Testis (tissue), 5 donors: ENCODE results near the gene WNT9B. TPM values are rescaled to one million over a fixed set of nuclear protein-coding genes. Genes with fewer than 3 reads are reported as not detected.

ENCODE experiments used
- DNase-seq: peaks from one replicate; pipeline ENCODE4 v3.0.0-alpha.2; 2019
- H3K27ac ChIP-seq, 2 donors: fragments of 200-600 bp; sonication (generic); one replicate each; pipeline ENCODE4 v1.5.1; 2019
- H3K27me3 ChIP-seq: fragments of 200-600 bp; sonication (generic); one replicate; pipeline ENCODE4 v1.5.1; 2019
- H3K36me3 ChIP-seq: fragments of 200-600 bp; sonication (generic); one replicate; pipeline ENCODE4 v1.5.1; 2017; ENCODE audit warnings: low read depth; ENCODE audit errors: missing control alignments
- H3K4me1 ChIP-seq: fragments of 200-600 bp; sonication (generic); one replicate; pipeline ENCODE4 v1.5.1; 2019
- H3K4me3 ChIP-seq, 2 donors: fragments of 200-600 bp; sonication (generic); one replicate each; pipeline ENCODE4 v1.5.1; 2017 to 2019
- H3K9me3 ChIP-seq: fragments of 200-600 bp; sonication (generic); one replicate; pipeline ENCODE4 v1.5.1; 2017
- POLR2A ChIP-seq: fragments of 450-650 bp; IDR thresholded peaks from one replicate; pipeline ENCODE4 v1.6.1; 2017; ENCODE audit warnings: antibody characterized with exemption, mild to moderate bottlenecking, moderate library complexity
- WGBS, 2 donors: methylation state at CpG; one replicate each; pipeline ENCODE4 v1.1.5; 2018; 5-methylcytosine and 5-hydroxymethylcytosine counted together
- intact Hi-C: fragments of 100-400 bp; cut with DNase I; formaldehyde crosslinking; loops from one replicate; pipeline ENCODE4 v1.15.1; 2023; ENCODE audit warnings: low total_unique reads
- long read RNA-seq, 2 donors: transcript quantifications; one replicate each; lab custom pipeline, GENCODE V29; 2026
- polyA plus RNA-seq: library from polyadenylated mRNA; stranded (reverse); fragments of 350-450 nt; fragmentation: Illumina TruSeq; extraction: RNeasy Lipid Tissue Mini Kit (QIAGEN cat#74804); gene quantifications from one replicate; pipeline ENCODE4 v1.2.3, GENCODE V29; 2014; ENCODE audit warnings: low read depth, low replicate concordance; ENCODE audit not compliant: insufficient read depth
- total RNA-seq, 2 donors: library from RNA; depleted of rRNA; stranded (reverse); fragments of >200 nt; gene quantifications; one replicate each; pipeline ENCODE4 v1.2.3, GENCODE V29; 2016
- TF ChIP-seq, protein P1 (sequence below), 3 experiments: fragments of 450-650 bp in 2 of 3; fragments of 200-600 bp in 1 of 3; sonication (generic) in 1 of 3; IDR thresholded peaks; one replicate each; pipeline ENCODE4 v1.5.1; 2016 to 2019; ENCODE audit warnings: antibody characterized with exemption in 3 of 3, mild to moderate bottlenecking in 2 of 3, moderate library complexity in 1 of 3

Gene WNT9B, protein sequence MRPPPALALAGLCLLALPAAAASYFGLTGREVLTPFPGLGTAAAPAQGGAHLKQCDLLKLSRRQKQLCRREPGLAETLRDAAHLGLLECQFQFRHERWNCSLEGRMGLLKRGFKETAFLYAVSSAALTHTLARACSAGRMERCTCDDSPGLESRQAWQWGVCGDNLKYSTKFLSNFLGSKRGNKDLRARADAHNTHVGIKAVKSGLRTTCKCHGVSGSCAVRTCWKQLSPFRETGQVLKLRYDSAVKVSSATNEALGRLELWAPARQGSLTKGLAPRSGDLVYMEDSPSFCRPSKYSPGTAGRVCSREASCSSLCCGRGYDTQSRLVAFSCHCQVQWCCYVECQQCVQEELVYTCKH
- total RNA-seq (under 1 TPM in 1 of 2 donors, not detected in 1; 0.50 TPM), polyA plus RNA-seq (1.2 TPM)
- long read RNA-seq, donor 1, partial matches to known transcripts: 0 of 2 reads
- long read RNA-seq, donor 1, other reads (novel, unspliced or antisense): 0 of 2 reads
- long read RNA-seq, donor 2, partial matches to known transcripts: 0 of 1 reads
- long read RNA-seq, donor 2, other reads (novel, unspliced or antisense): 0 of 1 reads

DNA sequence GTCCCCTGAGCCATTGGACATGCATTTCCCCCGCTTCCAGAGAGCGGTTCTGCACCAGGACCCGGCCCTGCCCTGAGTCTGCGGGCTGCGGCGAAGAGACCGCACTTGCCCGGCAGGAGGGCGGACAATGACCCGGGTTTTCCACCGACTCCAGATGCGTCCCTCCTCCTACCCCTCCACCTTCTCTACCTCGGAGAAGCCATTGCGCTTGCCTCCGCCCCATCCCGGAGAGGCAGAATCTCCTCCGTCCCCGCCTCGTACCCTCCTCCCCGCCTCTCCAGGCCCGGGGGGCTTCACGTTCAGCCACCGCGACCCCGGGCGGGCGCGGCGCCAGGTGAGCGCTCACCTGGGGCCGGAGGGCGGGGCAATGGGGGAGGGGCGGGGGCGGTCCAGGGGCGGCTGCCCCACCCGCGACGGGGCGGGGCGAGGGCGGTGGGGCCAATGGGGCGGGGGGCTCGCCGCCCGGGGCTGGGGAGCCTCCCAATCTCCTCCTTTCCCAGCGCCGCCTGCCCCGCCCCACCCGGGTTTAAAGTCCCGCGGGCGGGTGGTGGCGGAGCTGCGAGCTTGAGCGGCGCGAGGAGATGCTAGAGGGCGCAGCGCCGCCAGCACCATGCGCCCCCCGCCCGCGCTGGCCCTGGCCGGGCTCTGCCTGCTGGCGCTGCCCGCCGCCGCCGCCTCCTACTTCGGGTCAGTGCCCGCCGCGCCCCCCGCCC, at the start of gene WNT9B:
TSS of gene WNT9B (plus strand) at position 555 of the 713 bp plus-strand sequence. CDS start at position 611, 56 bp downstream.
- 1% methylated on average over 29 to 59 of the region's 75 CpGs for WGBS, 2 donors
- TF ChIP-seq, protein P1, sequence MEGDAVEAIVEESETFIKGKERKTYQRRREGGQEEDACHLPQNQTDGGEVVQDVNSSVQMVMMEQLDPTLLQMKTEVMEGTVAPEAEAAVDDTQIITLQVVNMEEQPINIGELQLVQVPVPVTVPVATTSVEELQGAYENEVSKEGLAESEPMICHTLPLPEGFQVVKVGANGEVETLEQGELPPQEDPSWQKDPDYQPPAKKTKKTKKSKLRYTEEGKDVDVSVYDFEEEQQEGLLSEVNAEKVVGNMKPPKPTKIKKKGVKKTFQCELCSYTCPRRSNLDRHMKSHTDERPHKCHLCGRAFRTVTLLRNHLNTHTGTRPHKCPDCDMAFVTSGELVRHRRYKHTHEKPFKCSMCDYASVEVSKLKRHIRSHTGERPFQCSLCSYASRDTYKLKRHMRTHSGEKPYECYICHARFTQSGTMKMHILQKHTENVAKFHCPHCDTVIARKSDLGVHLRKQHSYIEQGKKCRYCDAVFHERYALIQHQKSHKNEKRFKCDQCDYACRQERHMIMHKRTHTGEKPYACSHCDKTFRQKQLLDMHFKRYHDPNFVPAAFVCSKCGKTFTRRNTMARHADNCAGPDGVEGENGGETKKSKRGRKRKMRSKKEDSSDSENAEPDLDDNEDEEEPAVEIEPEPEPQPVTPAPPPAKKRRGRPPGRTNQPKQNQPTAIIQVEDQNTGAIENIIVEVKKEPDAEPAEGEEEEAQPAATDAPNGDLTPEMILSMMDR (IDR thresholded peaks at IDR 0.05): no peak
- no peak for TF ChIP-seq POLR2A
- DNase-seq: peak; percentile 30
- Histone ChIP-seq H3K9me3 (no peaks in the 10 kb centered on the region), H3K4me1 (peaks cover 6% of the 10 kb centered on the region), H3K36me3 (no peaks in the 10 kb centered on the region), H3K27me3 (peaks cover 4% of the 10 kb centered on the region), H3K27ac (no peak within 1 kb of the TSS), H3K4me3 (peak within 1 kb of the TSS; percentile 12 to 44)
- intact Hi-C loops: no loop called here

DNA sequence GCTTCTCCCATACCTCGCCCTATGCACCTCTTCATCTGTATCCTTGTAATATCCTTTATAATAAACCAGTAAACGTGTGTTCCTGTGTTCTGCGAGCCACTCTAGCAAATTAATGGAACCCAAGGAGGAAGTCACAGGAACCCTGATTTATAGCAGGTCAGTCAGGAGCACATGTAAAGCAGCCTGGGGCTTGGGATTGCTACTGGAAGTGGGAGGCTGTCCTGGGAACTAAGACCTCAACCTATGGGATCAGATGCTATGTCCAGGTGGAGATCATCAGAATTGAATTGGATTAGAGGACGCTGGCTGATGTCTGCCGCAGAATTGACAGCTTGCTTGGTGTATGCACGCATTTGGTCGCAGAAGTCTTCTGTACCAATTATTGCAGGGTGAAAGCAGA, 48.6 kb upstream of the WNT9B start:
- DNase-seq: no peak
- Histone ChIP-seq H3K36me3 (no peaks in the 10 kb centered on the region), H3K9me3 (no peaks in the 10 kb centered on the region), H3K27me3 (no peaks in the 10 kb centered on the region), H3K27ac (no peak overlapping the region), H3K4me1 (no peaks in the 10 kb centered on the region), H3K4me3 (no peak overlapping the region)
- TF ChIP-seq POLR2A: no peak
- TF ChIP-seq, protein P1 (IDR thresholded peaks at IDR 0.05): no peak
- 69 to 72% methylated on average over 7 of the region's 7 CpGs for WGBS, 2 donors
- intact Hi-C loops: no loop called here

DNA sequence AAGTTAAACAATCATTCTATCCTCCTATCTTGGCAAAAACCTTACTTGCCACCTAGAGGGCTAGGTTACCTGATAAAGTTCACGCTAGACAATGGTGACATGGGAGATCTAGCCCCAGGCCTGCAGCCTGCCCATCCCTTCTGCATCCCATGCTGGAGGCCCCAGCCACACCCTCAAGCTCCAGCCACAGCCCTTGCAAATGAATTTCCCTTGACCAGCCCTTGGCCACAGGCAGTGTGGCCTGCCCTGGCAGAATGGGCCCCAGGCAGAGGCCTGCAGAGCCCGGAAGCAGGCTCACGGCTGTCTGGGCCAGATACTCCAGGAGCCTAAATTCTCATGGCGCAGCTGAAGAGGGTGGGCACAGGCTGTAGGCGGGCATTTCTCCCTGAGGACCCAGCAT, 47.8 kb upstream of the WNT9B start:
- TF ChIP-seq POLR2A: no peak
- TF ChIP-seq, protein P1 (IDR thresholded peaks at IDR 0.05): no peak
- 88 to 98% methylated on average over 5 of the region's 5 CpGs for WGBS, 2 donors
- intact Hi-C loops: no loop called here

DNA sequence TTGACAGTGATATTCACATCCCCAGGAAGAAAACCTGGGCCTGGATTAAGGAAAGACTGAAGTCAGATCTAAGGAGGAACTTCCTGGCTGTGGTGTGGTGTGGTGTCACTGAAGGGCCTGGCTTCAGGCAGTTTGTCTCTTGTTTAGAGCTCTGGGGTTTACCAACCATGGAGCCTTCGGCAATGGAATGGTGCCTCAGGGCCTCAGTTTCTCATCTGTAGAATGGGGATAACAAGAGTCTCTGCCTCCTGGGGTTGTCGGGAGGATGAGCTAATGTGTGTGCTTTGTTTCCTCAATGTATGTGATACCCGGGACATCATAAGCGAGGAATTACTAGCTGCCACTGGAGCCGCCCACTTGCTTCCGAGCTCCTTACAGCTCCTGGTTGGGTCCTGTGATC, 45.6 kb upstream of the WNT9B start:
- Histone ChIP-seq H3K9me3 (no peaks in the 10 kb centered on the region), H3K36me3 (no peaks in the 10 kb centered on the region), H3K4me3 (no peak overlapping the region), H3K4me1 (no peaks in the 10 kb centered on the region), H3K27me3 (no peaks in the 10 kb centered on the region), H3K27ac (no peak overlapping the region)
- TF ChIP-seq, protein P1 (IDR thresholded peaks at IDR 0.05): no peak
- TF ChIP-seq POLR2A: no peak
- DNase-seq: no peak
- 89 to 95% methylated on average over 6 of the region's 6 CpGs for WGBS, 2 donors
- intact Hi-C loops: no loop called here

More for the DNA sequence above, 47.8 kb upstream of the WNT9B start:
- Histone ChIP-seq H3K27ac (no peak overlapping the region), H3K36me3 (no peaks in the 10 kb centered on the region), H3K4me1 (no peaks in the 10 kb centered on the region), H3K27me3 (no peaks in the 10 kb centered on the region), H3K9me3 (no peaks in the 10 kb centered on the region), H3K4me3 (no peak overlapping the region)
- DNase-seq: no peak
